Gastroesophageal sphincter (tissue), 3 donors: ENCODE measurements around the gene SLC18A3.

Experiments
- CTCF ChIP-seq, 4 experiments: fragments of 200-600 bp in 2 of 4; fragments of 450-650 bp in 2 of 4; sonication (generic) in 1 of 4; IDR thresholded peaks; one replicate each; pipeline ENCODE4 v1.5.1; 2017 to 2019; ENCODE audit warnings: antibody characterized with exemption in 4 of 4, mild to moderate bottlenecking in 2 of 4, moderate library complexity in 2 of 4
- EP300 ChIP-seq: sonication (generic); formaldehyde crosslinking; IDR thresholded peaks from one replicate; pipeline ENCODE4 v1.6.1; 2017; ENCODE audit warnings: antibody characterized with exemption, mild to moderate bottlenecking
- POLR2A ChIP-seq, 2 donors: fragments of 450-650 bp; IDR thresholded peaks; one replicate each; pipeline ENCODE4 v1.6.1; 2017; ENCODE audit warnings: antibody characterized with exemption in 2 of 2, mild to moderate bottlenecking in 2 of 2, moderate library complexity in 1 of 2

GRCh38 chr10:49647985-49648795 is 38.1 kb downstream of the SLC18A3 start:
- TF ChIP-seq CTCF (IDR thresholded peaks at IDR 0.05) (no peak), EP300 (no peak), POLR2A (IDR thresholded peaks at IDR 0.05) (no peak)
